Measurements from ENCODE around the gene ZNF268.

GRCh38 chr12:133222211-133222610 is 40.9 kb downstream of the ZNF268 start:
- no peak for TF ChIP-seq CTCF (IDR thresholded peaks at IDR 0.05)
- no peak for TF ChIP-seq POLR2AphosphoS5 (IDR thresholded peaks at IDR 0.05; ENCODE audit: low read depth, low read length)
- TF ChIP-seq REST (IDR thresholded peaks at IDR 0.05; ENCODE audit: insufficient read depth in 1 of 2, low read depth in 2 of 2, low read length in 1 of 2) = no peak
- no peak for TF ChIP-seq SIN3A (IDR thresholded peaks at IDR 0.05; ENCODE audit: borderline replicate concordance, insufficient read depth, low read depth, low read length)
